Mesangial cell (primary cell): ENCODE results near the gene POR. TPM values are rescaled to one million over a fixed set of nuclear protein-coding genes. Genes with fewer than 3 reads are reported as not detected.

Experiments
- total RNA-seq: library from RNA; depleted of rRNA; stranded (reverse); fragments of >200 nt; gene quantifications from 2 replicates; pipeline ENCODE4 v1.2.3, GENCODE V29; 2015

Gene POR
- 96.0 and 125 TPM in 2 replicates for total RNA-seq

DNA sequence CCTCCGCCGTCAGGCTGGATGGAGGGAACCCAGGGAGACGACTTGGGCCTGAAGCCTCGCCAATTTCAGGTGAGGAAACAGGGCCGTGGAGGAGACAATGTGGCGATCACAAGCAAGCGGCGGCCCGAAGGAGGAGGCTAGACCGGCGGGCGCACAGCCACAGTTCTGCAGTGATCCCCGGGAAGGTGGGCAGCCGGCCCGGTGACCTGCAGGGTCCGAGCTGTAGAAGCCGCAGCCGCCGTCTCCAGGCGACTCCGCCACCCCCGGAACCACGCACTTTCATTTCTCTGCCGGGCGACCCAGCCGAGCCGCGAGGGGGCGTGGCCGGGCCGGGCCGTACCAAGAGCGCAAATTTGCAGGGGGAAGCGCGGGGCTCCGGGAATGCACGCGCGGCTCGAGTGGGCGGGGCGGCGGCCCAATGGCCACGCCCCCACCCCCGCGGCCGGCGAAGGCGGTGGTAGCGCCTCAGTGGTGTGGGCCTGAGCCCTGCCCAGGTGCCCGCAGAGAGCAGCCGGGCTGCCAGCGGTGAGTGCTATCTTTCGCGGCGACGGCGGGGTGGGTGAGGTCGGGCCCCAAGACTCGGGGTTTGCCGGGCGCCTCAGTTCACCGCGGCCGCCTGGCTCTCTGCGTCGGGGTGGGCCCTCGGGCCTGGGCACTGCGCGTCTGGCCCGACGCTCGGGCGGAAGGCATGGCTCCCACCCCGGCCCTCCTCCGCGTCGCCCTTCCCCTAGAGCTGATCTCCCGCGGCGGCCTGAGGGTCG lies at the start of gene POR:
POR (plus strand) TSS at position 501 of the 761 bp plus-strand sequence. CDS start 38,847 bp downstream, outside the sequence.

DNA sequence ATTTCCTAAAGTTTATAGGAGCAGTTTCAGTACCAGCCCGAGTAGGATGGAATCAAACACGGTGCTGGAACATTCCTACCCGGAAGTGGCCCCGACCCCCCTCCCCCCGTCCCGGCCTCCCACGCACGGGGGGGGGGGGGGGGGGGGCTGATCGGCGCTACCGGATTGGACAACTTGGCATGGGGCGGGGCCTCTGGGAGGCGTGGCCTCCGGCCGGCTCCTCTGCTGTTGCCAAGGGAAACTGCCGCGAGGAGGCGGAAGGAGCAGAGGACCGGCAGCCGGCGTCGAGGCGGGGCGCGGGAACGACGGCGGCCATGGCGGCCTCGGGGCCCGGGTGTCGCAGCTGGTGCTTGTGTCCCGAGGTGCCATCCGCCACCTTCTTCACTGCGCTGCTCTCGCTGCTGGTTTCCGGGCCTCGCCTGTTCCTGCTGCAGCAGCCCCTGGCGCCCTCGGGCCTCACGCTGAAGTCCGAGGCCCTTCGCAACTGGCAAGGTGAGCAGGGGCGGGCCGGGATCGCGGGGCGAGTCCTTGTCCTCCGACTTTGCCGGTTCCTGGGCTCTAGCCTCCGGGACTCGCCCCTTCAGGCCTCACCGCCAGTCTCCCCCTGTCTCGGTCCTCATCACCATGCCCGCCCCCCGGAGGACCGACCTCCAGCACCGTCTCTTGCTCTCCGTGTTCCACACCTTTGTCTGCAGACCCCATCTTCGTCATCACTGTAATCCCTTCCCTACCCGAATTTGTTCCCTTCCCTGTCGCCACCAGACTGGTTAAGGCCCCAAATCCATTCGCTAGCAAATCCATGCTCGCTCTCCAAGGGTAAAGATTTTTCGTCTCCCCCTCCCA lies 36.0 kb upstream of the POR start, which contains the start of gene RHBDD2:
RHBDD2 (plus strand) TSS at position 266 of the 843 bp plus-strand sequence; CDS start at position 315, 49 bp downstream.

DNA sequence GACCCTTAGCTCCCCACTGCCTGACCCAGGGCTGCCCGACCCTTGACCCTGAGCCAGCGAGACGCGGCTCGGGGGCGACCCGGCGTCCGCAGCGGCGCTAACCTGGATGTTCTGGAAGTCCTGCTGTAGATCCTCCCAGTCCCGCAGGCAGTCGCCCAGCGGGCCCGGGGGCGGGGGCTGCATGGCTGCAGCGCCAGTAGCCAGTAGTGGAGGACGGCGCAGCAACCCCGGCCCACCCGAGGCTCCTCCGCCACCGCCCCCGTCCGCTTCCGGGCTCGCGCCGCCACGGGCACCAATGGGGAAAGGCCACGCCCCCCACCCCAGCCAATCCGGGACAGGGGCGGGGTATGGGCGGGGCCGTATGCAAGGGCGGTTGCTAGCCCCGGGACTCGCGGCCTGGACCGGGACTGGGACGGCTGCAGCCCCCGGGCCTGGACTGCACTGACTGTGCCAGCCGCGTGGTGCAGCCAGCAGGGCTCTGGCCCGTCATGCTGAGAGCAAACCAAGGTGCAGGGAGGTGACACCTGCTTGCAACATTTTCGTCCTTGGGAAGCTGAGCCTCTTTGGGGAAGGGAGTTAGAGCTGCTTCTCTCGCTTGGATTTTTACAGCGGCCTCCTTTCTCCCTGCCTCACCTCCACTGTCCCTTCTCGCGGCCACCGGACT lies 79.6 kb downstream of the POR start, which contains the start of gene TMEM120A:
TMEM120A (minus strand) TSS at position 208 of the 664 bp plus-strand sequence; CDS start at position 183, 25 bp downstream.

Other genes with a start within 250 kb of the POR start
- gene HIP1, start 176.2 kb upstream of the POR start, total RNA-seq: 13.2 and 16.9 TPM in 2 replicates
- gene CCL26, start 142.9 kb upstream of the POR start, total RNA-seq: 0.38 TPM in 1 of 2 replicates, not detected in the other
- not detected in 2 replicates for gene CCL24, start 101.3 kb upstream of the POR start, total RNA-seq
- 37.5 and 64.8 TPM in 2 replicates for gene RHBDD2, start 36.1 kb upstream of the POR start, total RNA-seq
- gene TMEM120A, start 79.4 kb downstream of the POR start, total RNA-seq: 14.7 and 17.0 TPM in 2 replicates
- gene STYXL1, start 132.8 kb downstream of the POR start, total RNA-seq: 31.2 and 47.1 TPM in 2 replicates
- 120 and 146 TPM in 2 replicates for gene MDH2, start 133.0 kb downstream of the POR start, total RNA-seq